Vagina (tissue), 2 donors: ENCODE results near the gene TAF1L. TPM values are rescaled to one million over a fixed set of nuclear protein-coding genes. Genes with fewer than 3 reads are reported as not detected.

Experiments
- DNase-seq, 2 donors: peaks; one replicate each; pipeline ENCODE4 v3.0.0-alpha.2; 2017; ENCODE audit errors: extremely low spot score in 2 of 2
- H3K27ac ChIP-seq: fragments of 200-600 bp; sonication (generic); one replicate; pipeline ENCODE4 v1.5.1; 2019
- H3K27me3 ChIP-seq: fragments of 200-600 bp; sonication (generic); one replicate; pipeline ENCODE4 v1.5.1; 2019
- H3K36me3 ChIP-seq, 2 donors: fragments of 200-600 bp; sonication (generic); one replicate each; pipeline ENCODE4 v1.5.1; 2017 to 2019
- H3K4me1 ChIP-seq: fragments of 200-600 bp; sonication (generic); one replicate; pipeline ENCODE4 v1.5.1; 2019
- H3K4me3 ChIP-seq, 2 donors: fragments of 200-600 bp; sonication (generic); 1 replicate in 1 of 2; 2 replicates in 1 of 2; pipeline ENCODE4 v1.5.1; 2016 to 2019
- H3K9me3 ChIP-seq: fragments of 200-600 bp; sonication (generic); one replicate; pipeline ENCODE4 v1.5.1; 2019
- CTCF ChIP-seq, 3 experiments: fragments of 450-650 bp in 2 of 3; fragments of 200-600 bp in 1 of 3; sonication (generic) in 1 of 3; IDR thresholded peaks; one replicate each; pipeline ENCODE4 v1.5.1; 2017 to 2019; ENCODE audit warnings: antibody characterized with exemption in 3 of 3, mild to moderate bottlenecking in 2 of 3, moderate library complexity in 2 of 3
- POLR2A ChIP-seq, 2 donors: fragments of 450-650 bp; IDR thresholded peaks; one replicate each; pipeline ENCODE4 v1.6.1; 2017; ENCODE audit warnings: antibody characterized with exemption in 2 of 2, mild to moderate bottlenecking in 2 of 2, moderate library complexity in 2 of 2
- POLR2AphosphoS5 ChIP-seq, 2 donors: sonication (generic); formaldehyde crosslinking; IDR thresholded peaks; one replicate each; pipeline ENCODE4 v1.9.0; 2017; ENCODE audit warnings: antibody characterized with exemption in 2 of 2, mild to moderate bottlenecking in 2 of 2, low read depth in 1 of 2; ENCODE audit not compliant: insufficient read depth in 1 of 2
- intact Hi-C: fragments of 100-400 bp; cut with DNase I; formaldehyde crosslinking; loops from one replicate; pipeline ENCODE4 v1.15.1; 2023
- total RNA-seq: library from RNA; depleted of rRNA; stranded (reverse); fragments of >200 nt; gene quantifications from one replicate; pipeline ENCODE4 v1.2.3, GENCODE V29; 2016

TAF1L gene
- total RNA-seq: not detected

- H3K27me3 ChIP-seq: no peaks in the 10 kb centered on the region
- intact Hi-C loops: no loop called here
- no peaks in the 10 kb centered on the region for H3K36me3 ChIP-seq
- DNase-seq: no peak
- H3K9me3 ChIP-seq: no peaks in the 10 kb centered on the region
- TF ChIP-seq CTCF (IDR thresholded peaks at IDR 0.05) (no peak), POLR2AphosphoS5 (IDR thresholded peaks at IDR 0.05; ENCODE audit: insufficient read depth in 1 of 2, low read depth in 1 of 2) (no peak), POLR2A (IDR thresholded peaks at IDR 0.05) (no peak)
- no peaks in the 10 kb centered on the region for H3K4me1 ChIP-seq
- no peak within 1 kb of the TSS for H3K27ac ChIP-seq
- H3K4me3 ChIP-seq: no peak within 1 kb of the TSS
Measured at GRCh38 chr9:32635362-32635761, at the start of gene TAF1L. Gene TAF1L (minus strand): TSS chr9:32635669. CDS start chr9:32635579, 90 bp downstream.

- intact Hi-C loops: no loop called here
- Histone ChIP-seq H3K27ac (no peak overlapping the region), H3K36me3 (no peaks in the 10 kb centered on the region), H3K27me3 (no peaks in the 10 kb centered on the region), H3K9me3 (no peaks in the 10 kb centered on the region), H3K4me3 (no peak overlapping the region), H3K4me1 (no peaks in the 10 kb centered on the region)
- no peak for DNase-seq
- TF ChIP-seq POLR2A (IDR thresholded peaks at IDR 0.05) (no peak), POLR2AphosphoS5 (IDR thresholded peaks at IDR 0.05; ENCODE audit: insufficient read depth in 1 of 2, low read depth in 1 of 2) (no peak), CTCF (IDR thresholded peaks at IDR 0.05) (no peak)
Measured at GRCh38 chr9:32681751-32682150, 46.3 kb upstream of the TAF1L start.

GRCh38 chr9:32677931-32678330 lies 42.5 kb upstream of the TAF1L start:
- no peak for DNase-seq
- Histone ChIP-seq H3K4me1 (no peaks in the 10 kb centered on the region), H3K36me3 (no peaks in the 10 kb centered on the region), H3K27ac (no peak overlapping the region), H3K4me3 (no peak overlapping the region), H3K9me3 (no peaks in the 10 kb centered on the region), H3K27me3 (no peaks in the 10 kb centered on the region)
- TF ChIP-seq POLR2A (IDR thresholded peaks at IDR 0.05) (no peak), POLR2AphosphoS5 (IDR thresholded peaks at IDR 0.05; ENCODE audit: insufficient read depth in 1 of 2, low read depth in 1 of 2) (no peak), CTCF (IDR thresholded peaks at IDR 0.05) (no peak)
- intact Hi-C loops: no loop called here

GRCh38 chr9:32672469-32672868 lies 37.0 kb upstream of the TAF1L start:
- intact Hi-C loops: no loop called here

More at GRCh38 chr9:32672469-32672868, 37.0 kb upstream of the TAF1L start:
- DNase-seq: no peak
- TF ChIP-seq POLR2A (IDR thresholded peaks at IDR 0.05): no peak
- no peak for TF ChIP-seq CTCF (IDR thresholded peaks at IDR 0.05)
- no peak for TF ChIP-seq POLR2AphosphoS5 (IDR thresholded peaks at IDR 0.05; ENCODE audit: insufficient read depth in 1 of 2, low read depth in 1 of 2)
- Histone ChIP-seq H3K27me3 (no peaks in the 10 kb centered on the region), H3K36me3 (no peaks in the 10 kb centered on the region), H3K27ac (no peak overlapping the region), H3K9me3 (no peaks in the 10 kb centered on the region), H3K4me3 (no peak overlapping the region), H3K4me1 (no peaks in the 10 kb centered on the region)
